Measurements from ENCODE around the gene SPARCL1.

DNA sequence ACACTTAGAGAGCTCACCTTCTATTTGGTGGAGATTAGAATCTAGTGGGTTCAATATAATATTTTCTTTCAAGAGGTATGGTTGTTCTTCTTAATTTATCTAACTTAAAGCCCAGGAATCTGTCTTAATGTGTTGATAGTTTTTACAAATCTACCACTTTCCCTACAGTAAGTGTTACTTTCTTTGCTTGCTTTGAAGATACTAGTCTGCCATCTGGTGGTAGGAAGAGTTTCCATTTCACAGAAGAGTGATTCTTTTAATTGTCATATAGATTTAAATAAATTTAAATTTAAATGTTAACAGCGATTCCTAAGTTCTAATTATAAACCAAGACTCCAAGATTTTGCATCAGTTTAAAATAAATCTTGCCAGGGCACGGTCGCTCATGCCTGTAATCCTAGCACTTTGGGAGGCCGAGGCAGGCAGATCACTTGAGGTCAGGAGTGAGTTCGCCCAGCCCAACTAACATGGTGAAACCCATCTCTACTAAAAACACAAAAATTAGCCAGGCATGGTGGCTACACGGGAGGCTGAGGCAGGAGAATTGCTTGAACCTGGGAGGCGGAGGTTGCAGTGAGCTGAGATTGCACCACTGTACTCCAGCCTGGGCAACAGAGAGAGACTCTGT is 63.3 kb downstream of the SPARCL1 start:
- peak; percentile 52 for TF ChIP-seq CTCF (IDR thresholded peaks at IDR 0.05; ENCODE audit: low read length)
- TF ChIP-seq EZH2phosphoT487 (IDR thresholded peaks at IDR 0.05; ENCODE audit: low read length), result no peak

Measured in MM.1S (cell line).